Endothelial cell (in vitro differentiated cells): ENCODE data around the gene F8. TPM values are rescaled to one million over a fixed set of nuclear protein-coding genes. Genes with fewer than 3 reads are reported as not detected.
"Not testable (repeated sequence)": the region's sequence is repeated elsewhere in the genome, so short reads cannot be mapped to it uniquely, and the experiment has no call there.

Experiments used
- DNase-seq: peaks from one replicate; pipeline ENCODE4 v3.0.0; 2021; ENCODE audit warnings: low spot score
- H3K27ac Mint-ChIP-seq: one replicate; pipeline ENCODE4 v1.8.0; 2021; ENCODE audit warnings: mixed read lengths, inconsistent platforms; ENCODE audit not compliant: unreplicated experiment
- H3K27me3 Mint-ChIP-seq: one replicate; pipeline ENCODE4 v1.8.0; 2021; ENCODE audit warnings: mild to moderate bottlenecking, moderate library complexity, mixed read lengths, inconsistent platforms; ENCODE audit not compliant: unreplicated experiment
- H3K36me3 Mint-ChIP-seq: one replicate; pipeline ENCODE4 v1.8.0; 2021; ENCODE audit warnings: mild to moderate bottlenecking, low read depth, mixed read lengths, inconsistent platforms; ENCODE audit not compliant: unreplicated experiment
- H3K4me1 Mint-ChIP-seq: one replicate; pipeline ENCODE4 v1.8.0; 2021; ENCODE audit warnings: mild to moderate bottlenecking, mixed read lengths, inconsistent platforms; ENCODE audit not compliant: unreplicated experiment
- H3K4me3 Mint-ChIP-seq: one replicate; pipeline ENCODE4 v1.8.0; 2021; ENCODE audit warnings: mild to moderate bottlenecking, mixed read lengths, inconsistent platforms; ENCODE audit not compliant: unreplicated experiment
- H3K9me3 Mint-ChIP-seq: one replicate; pipeline ENCODE4 v1.8.0; 2021; ENCODE audit warnings: mixed read lengths, inconsistent platforms; ENCODE audit not compliant: unreplicated experiment
- total RNA-seq: library from RNA; stranded (reverse); fragmentation: NEBNext Ultra II Directional; extraction: Animal tissue kit (Norgen Biotek cat#: 25700); gene quantifications from one replicate; pipeline ENCODE4 v1.2.1, GENCODE V29; 2021; ENCODE audit not compliant: unreplicated experiment
- TF ChIP-seq, protein P1 (sequence below): fragments of 200-600 bp; sonication (generic); IDR thresholded peaks from one replicate; pipeline ENCODE4 v1.5.0; 2021; ENCODE audit warnings: antibody characterized with exemption; ENCODE audit not compliant: unreplicated experiment

The F8 gene
- total RNA-seq, 1 donor from 2014 or later: 4.5 TPM

GRCh38 chrX:154908821-154909220, 113.7 kb downstream of the F8 start:
- Mint-ChIP-seq H3K27ac (no peak overlapping the region), H3K27me3 (no peaks in the 10 kb centered on the region), H3K9me3 (no peaks in the 10 kb centered on the region), H3K4me1 (no peaks in the 10 kb centered on the region), H3K4me3 (no peak overlapping the region), H3K36me3 (no peaks in the 10 kb centered on the region)
- TF ChIP-seq, protein P1, sequence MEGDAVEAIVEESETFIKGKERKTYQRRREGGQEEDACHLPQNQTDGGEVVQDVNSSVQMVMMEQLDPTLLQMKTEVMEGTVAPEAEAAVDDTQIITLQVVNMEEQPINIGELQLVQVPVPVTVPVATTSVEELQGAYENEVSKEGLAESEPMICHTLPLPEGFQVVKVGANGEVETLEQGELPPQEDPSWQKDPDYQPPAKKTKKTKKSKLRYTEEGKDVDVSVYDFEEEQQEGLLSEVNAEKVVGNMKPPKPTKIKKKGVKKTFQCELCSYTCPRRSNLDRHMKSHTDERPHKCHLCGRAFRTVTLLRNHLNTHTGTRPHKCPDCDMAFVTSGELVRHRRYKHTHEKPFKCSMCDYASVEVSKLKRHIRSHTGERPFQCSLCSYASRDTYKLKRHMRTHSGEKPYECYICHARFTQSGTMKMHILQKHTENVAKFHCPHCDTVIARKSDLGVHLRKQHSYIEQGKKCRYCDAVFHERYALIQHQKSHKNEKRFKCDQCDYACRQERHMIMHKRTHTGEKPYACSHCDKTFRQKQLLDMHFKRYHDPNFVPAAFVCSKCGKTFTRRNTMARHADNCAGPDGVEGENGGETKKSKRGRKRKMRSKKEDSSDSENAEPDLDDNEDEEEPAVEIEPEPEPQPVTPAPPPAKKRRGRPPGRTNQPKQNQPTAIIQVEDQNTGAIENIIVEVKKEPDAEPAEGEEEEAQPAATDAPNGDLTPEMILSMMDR: no peak
- DNase-seq: no peak

DNA sequence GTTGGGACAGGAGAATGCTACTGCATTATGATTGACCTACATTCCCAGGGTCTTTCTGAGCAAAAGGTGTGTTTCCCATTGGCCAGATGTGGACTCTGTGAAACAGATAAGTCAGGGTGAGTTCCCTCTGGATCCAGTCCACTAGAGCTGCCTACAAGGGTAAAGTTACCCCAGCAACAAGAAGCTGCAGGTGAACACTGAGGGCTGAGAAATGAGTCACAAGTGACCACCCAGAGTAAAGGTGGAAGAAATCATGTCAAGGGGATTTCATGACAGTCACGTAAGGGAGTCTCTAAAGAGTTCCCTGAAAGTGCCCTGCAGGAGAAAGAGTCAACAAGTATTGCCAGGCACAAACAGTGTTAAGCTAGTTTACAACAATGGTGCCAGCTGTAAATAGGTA, 120.1 kb downstream of the F8 start:
- no peaks in the 10 kb centered on the region for H3K9me3 Mint-ChIP-seq
- H3K27me3 Mint-ChIP-seq: no peaks in the 10 kb centered on the region
- H3K4me3 Mint-ChIP-seq: no peak overlapping the region
- no peak overlapping the region for H3K27ac Mint-ChIP-seq
- no peaks in the 10 kb centered on the region for H3K4me1 Mint-ChIP-seq
- H3K36me3 Mint-ChIP-seq: no peaks in the 10 kb centered on the region
- DNase-seq: no peak
- TF ChIP-seq, protein P1: no peak

DNA sequence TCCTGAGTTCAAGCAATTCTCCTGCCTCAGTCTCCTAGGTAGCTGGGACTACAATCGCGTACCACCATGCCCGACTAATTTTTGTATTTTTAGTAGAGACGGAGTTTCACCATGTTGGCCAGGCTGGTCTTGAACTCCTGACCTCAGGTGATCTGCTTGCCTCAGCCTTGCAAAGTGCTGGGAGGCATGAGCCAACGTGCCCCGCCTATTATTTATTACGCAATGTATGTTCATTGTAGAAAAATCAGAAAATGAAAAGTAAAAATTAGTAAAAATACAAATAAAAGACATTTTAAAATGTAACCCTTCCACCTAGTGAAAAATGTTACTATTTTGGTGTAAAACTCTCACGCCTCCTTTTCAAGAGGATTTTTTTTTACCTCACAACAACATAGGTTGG, 122.2 kb downstream of the F8 start:
- DNase-seq: no peak
- Mint-ChIP-seq H3K36me3 (no peaks in the 10 kb centered on the region), H3K4me1 (no peaks in the 10 kb centered on the region), H3K27me3 (no peaks in the 10 kb centered on the region), H3K27ac (no peak overlapping the region), H3K4me3 (no peak overlapping the region), H3K9me3 (no peaks in the 10 kb centered on the region)
- TF ChIP-seq, protein P1: no peak

DNA sequence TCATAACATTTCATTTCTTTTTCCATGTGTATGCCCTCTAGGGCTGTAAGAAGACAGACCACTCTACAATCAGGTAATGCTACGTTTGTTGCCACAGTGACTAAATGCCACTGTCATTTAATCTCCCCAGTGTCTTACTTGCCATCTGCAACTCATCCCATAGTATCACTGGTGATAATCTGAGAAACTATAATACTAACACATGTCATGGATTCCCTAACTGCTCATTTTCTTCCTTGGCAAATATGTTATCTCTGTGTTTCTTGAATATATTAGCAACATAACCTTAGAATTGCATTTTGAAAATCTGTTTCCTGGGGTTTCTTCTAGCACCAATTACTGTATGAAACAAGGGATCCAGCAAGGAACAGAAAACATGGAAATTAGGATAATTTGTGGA, 130.2 kb downstream of the F8 start:
- no peak for DNase-seq
- TF ChIP-seq, protein P1: no peak
- H3K27ac Mint-ChIP-seq: no peak overlapping the region
- H3K9me3 Mint-ChIP-seq: no peaks in the 10 kb centered on the region
- no peak overlapping the region for H3K4me3 Mint-ChIP-seq
- H3K27me3 Mint-ChIP-seq: no peaks in the 10 kb centered on the region
- H3K36me3 Mint-ChIP-seq: no peaks in the 10 kb centered on the region
- no peaks in the 10 kb centered on the region for H3K4me1 Mint-ChIP-seq

- H3K27ac Mint-ChIP-seq: no peak overlapping the region
Observed at GRCh38 chrX:154890990-154891639, 131.4 kb downstream of the F8 start.

GRCh38 chrX:154886789-154887221, 135.7 kb downstream of the F8 start:
- H3K4me1 Mint-ChIP-seq, H3K27ac Mint-ChIP-seq, H3K27me3 Mint-ChIP-seq, H3K4me3 Mint-ChIP-seq, H3K36me3 Mint-ChIP-seq, DNase-seq, H3K9me3 Mint-ChIP-seq: not testable (repeated sequence)

More at GRCh38 chrX:154890990-154891639, 131.4 kb downstream of the F8 start:
- no peaks in the 10 kb centered on the region for H3K27me3 Mint-ChIP-seq
- DNase-seq: no peak
- TF ChIP-seq, protein P1: no peak
- H3K9me3 Mint-ChIP-seq: no peaks in the 10 kb centered on the region
- H3K4me3 Mint-ChIP-seq: no peak overlapping the region
- no peaks in the 10 kb centered on the region for H3K4me1 Mint-ChIP-seq
- H3K36me3 Mint-ChIP-seq: no peaks in the 10 kb centered on the region

DNA sequence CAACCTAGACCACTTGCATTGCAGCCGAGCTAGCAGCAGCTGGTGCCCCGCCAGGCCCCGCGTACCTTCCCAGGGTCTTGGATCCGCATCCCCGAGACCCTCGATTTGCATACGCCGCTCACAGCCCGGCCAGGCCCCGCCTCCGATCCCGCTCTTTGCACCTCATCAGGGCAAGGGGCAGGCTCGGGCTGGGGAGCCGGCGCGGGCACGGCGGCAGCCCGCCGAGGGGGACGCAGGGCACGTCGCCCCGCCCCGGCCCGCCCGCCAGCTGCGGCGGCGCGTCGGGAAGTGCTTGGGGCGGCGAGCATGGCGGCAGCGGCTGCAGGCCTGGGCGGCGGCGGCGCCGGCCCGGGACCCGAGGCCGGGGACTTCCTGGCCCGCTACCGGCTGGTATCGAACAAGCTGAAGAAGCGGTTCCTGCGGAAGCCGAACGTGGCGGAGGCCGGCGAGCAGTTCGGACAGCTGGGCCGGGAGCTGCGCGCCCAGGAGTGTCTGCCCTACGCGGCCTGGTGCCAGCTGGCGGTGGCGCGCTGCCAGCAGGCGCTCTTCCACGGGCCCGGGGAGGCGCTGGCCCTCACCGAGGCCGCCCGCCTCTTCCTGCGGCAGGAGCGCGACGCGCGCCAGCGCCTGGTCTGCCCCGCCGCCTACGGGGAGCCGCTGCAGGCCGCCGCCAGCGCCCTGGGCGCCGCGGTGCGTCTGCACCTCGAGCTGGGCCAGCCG, 136.3 kb downstream of the F8 start, which contains the start of gene F8A1:
Gene F8A1 (plus strand): TSS at position 287 of the 720 bp plus-strand sequence. CDS start 20 bp downstream, at position 307.
- not testable (repeated sequence) for H3K4me1 Mint-ChIP-seq, H3K27me3 Mint-ChIP-seq, H3K4me3 Mint-ChIP-seq, H3K27ac Mint-ChIP-seq, H3K9me3 Mint-ChIP-seq, H3K36me3 Mint-ChIP-seq
- DNase-seq: peak; percentile 5
